Activated T-helper 17 cell treated with anti-CD3 and anti-CD28 coated beads, Interleukin-2, amount 50 U/mL, for 72 hours (primary cell): Measurements from ENCODE around the gene MUC7. TPM values are rescaled to one million over a fixed set of nuclear protein-coding genes. Genes with fewer than 3 reads are reported as not detected.

ENCODE experiments used
- ATAC-seq: fragments of 150-1000 bp; cut with Tn5 transposase; replicated peaks from 2 replicates; pipeline ENCODE4 v1.10.0; 2021; ENCODE audit warnings: mild to moderate bottlenecking, moderate library complexity
- H3K27ac Mint-ChIP-seq: one replicate; pipeline ENCODE4 v1.8.0; 2022; ENCODE audit warnings: mixed read lengths
- H3K27me3 Mint-ChIP-seq: one replicate; pipeline ENCODE4 v1.8.0; 2022; ENCODE audit warnings: mixed read lengths
- H3K36me3 Mint-ChIP-seq: one replicate; pipeline ENCODE4 v1.8.0; 2022; ENCODE audit warnings: low read depth, mild to moderate bottlenecking, mixed read lengths
- H3K4me1 Mint-ChIP-seq: one replicate; pipeline ENCODE4 v1.8.0; 2022; ENCODE audit warnings: mixed read lengths
- H3K4me3 Mint-ChIP-seq: one replicate; pipeline ENCODE4 v1.8.0; 2022; ENCODE audit warnings: mild to moderate bottlenecking, mixed read lengths
- H3K9me3 Mint-ChIP-seq: one replicate; pipeline ENCODE4 v1.8.0; 2022; ENCODE audit warnings: mixed read lengths
- total RNA-seq, 2 donors: library from RNA; stranded (reverse); gene quantifications; one replicate each; pipeline ENCODE4 v1.2.3, GENCODE V29; 2022

Gene MUC7
- total RNA-seq, 2 donors from 2014 or later = not detected

DNA sequence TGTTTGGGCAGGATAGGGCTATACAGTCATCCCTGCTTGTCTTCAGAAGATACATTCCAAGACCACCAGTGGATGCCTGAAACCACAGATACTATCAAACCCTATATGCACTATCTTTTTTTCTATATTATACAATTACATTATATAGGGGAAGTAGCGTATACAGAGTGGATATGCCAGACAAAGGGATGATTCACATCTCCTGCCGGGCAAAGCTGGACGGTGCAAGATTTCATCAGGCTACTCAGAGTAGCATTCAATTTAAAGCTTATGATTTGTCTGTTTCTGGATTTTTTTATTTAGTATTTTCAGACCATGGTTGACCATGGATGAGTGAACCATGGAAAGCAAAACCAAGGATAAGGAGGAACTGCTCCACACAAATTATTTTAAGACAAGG, 39.4 kb downstream of the MUC7 start:
- H3K27ac Mint-ChIP-seq = no peak overlapping the region

DNA sequence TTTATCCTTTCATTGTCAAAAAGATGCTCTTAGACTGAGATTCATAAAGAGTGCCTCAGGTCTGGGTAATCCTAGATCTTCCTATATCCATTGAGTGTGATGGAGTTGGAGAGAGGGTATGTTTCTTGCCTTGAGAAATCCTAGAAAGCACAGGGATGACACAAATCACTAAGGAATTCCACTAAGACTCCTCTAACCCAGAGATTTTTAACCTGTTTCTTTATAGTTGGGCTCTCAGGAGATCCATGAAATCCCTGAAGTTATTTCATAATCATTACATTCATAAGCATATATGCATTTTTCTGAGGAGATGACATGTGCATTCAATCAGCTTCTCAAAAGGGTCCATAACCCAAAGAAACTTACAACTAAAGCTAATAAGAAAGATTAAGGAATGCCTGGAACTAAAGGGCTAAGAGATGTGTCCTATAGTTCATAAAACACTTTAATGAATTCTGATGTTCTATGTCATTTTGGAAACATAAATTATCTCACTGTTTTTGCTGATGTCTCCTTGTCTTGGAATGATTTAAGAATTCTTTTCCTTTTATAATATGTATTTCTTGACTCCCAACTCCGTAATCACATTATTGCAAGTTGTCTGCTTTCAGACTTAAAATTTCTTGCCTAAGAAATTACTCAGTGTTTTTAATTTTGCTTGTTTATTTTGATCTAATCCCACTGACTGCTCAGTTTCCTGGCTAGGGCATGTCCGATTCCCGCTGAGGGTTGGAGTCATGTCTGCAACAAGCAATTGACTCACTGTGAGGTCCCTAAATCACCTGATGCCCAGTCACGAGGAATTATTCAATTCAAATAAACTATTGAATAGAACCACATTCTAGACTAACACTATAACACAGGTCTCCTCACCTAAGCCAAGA, 43.6 kb downstream of the MUC7 start:
- Mint-ChIP-seq H3K4me3 (no peak overlapping the region), H3K27me3 (peaks cover 20% of the 10 kb centered on the region), H3K4me1 (no peaks in the 10 kb centered on the region), H3K36me3 (no peaks in the 10 kb centered on the region), H3K9me3 (no peaks in the 10 kb centered on the region), H3K27ac (no peak overlapping the region)
- no peak for ATAC-seq

More for the DNA sequence above, 39.4 kb downstream of the MUC7 start:
- no peaks in the 10 kb centered on the region for H3K4me1 Mint-ChIP-seq
- H3K4me3 Mint-ChIP-seq = no peak overlapping the region
- H3K9me3 Mint-ChIP-seq = no peaks in the 10 kb centered on the region
- H3K36me3 Mint-ChIP-seq = no peaks in the 10 kb centered on the region
- H3K27me3 Mint-ChIP-seq = peaks cover 11% of the 10 kb centered on the region
- no peak for ATAC-seq

GRCh38 chr4:70518269-70518668, 46.3 kb downstream of the MUC7 start, which contains the start of gene AMTN:
AMTN (plus strand) TSS chr4:70518569; CDS start chr4:70518778, 209 bp downstream.
- peaks cover 17% of the 10 kb centered on the region for H3K27me3 Mint-ChIP-seq

DNA sequence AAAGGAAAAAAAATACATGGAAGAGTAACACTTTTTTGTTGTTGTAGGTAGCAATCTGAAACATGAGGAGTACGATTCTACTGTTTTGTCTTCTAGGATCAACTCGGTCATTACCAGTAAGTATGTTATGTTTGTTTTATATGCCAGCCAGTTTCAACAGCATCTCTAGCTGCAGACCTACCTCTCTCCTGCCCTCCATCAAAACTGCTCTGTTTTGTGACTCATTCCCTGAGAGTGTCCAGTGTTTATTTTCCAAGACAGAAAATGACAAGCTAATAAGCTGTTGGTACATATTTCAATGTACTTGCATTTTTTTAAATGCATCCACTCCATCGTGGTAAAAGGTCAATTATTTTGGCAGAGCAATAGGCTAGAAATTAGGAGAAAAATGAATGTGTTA, 46.7 kb downstream of the MUC7 start:
- H3K36me3 Mint-ChIP-seq = no peaks in the 10 kb centered on the region
- ATAC-seq = no peak
- H3K27me3 Mint-ChIP-seq = peaks cover 12% of the 10 kb centered on the region
- H3K4me1 Mint-ChIP-seq = no peaks in the 10 kb centered on the region
- H3K4me3 Mint-ChIP-seq = no peak overlapping the region
- no peaks in the 10 kb centered on the region for H3K9me3 Mint-ChIP-seq
- no peak overlapping the region for H3K27ac Mint-ChIP-seq

More at GRCh38 chr4:70518269-70518668, 46.3 kb downstream of the MUC7 start, which contains the start of gene AMTN:
- Mint-ChIP-seq H3K27ac (no peak within 1 kb of the TSS), H3K9me3 (no peaks in the 10 kb centered on the region), H3K4me3 (no peak within 1 kb of the TSS), H3K4me1 (no peaks in the 10 kb centered on the region), H3K36me3 (no peaks in the 10 kb centered on the region)
- ATAC-seq = no peak

- no peak overlapping the region for H3K27ac Mint-ChIP-seq
- no peaks in the 10 kb centered on the region for H3K36me3 Mint-ChIP-seq
- H3K27me3 Mint-ChIP-seq = peaks cover 11% of the 10 kb centered on the region
- no peak overlapping the region for H3K4me3 Mint-ChIP-seq
- no peak for ATAC-seq
- H3K4me1 Mint-ChIP-seq = no peaks in the 10 kb centered on the region
- no peaks in the 10 kb centered on the region for H3K9me3 Mint-ChIP-seq
Observed at GRCh38 chr4:70522626-70523025, 50.6 kb downstream of the MUC7 start.

GRCh38 chr4:70530997-70531396, 59.0 kb downstream of the MUC7 start:
- Mint-ChIP-seq H3K27ac (no peak overlapping the region), H3K9me3 (no peaks in the 10 kb centered on the region), H3K36me3 (no peaks in the 10 kb centered on the region), H3K27me3 (peaks cover 23% of the 10 kb centered on the region), H3K4me1 (no peaks in the 10 kb centered on the region), H3K4me3 (no peak overlapping the region)
- ATAC-seq = no peak

- Mint-ChIP-seq H3K9me3 (no peaks in the 10 kb centered on the region), H3K4me3 (no peak overlapping the region), H3K27ac (no peak overlapping the region), H3K27me3 (peaks cover 20% of the 10 kb centered on the region), H3K36me3 (no peaks in the 10 kb centered on the region), H3K4me1 (no peaks in the 10 kb centered on the region)
- ATAC-seq = no peak
Observed at GRCh38 chr4:70531981-70532380, 60.0 kb downstream of the MUC7 start.

Other genes with a start within 250 kb of the MUC7 start
- not detected for gene FDCSP, start 246.1 kb upstream of the MUC7 start, total RNA-seq
- not detected for gene CSN3, start 229.6 kb upstream of the MUC7 start, total RNA-seq
- not detected for gene CABS1, start 137.2 kb upstream of the MUC7 start, total RNA-seq
- not detected for gene SMR3A, start 111.4 kb upstream of the MUC7 start, total RNA-seq
- gene SMR3B, start 89.1 kb upstream of the MUC7 start, total RNA-seq = not detected
- gene OPRPN, start 74.3 kb upstream of the MUC7 start, total RNA-seq = not detected
- not detected for gene AMTN, start 46.4 kb downstream of the MUC7 start, total RNA-seq
- not detected for gene AMBN, start 120.1 kb downstream of the MUC7 start, total RNA-seq
- not detected for gene ENAM, start 156.5 kb downstream of the MUC7 start, total RNA-seq
- gene JCHAIN, start 194.3 kb downstream of the MUC7 start, total RNA-seq = not detected
- 10 to 100 TPM; 23.8 to 29.1 TPM for gene UTP3, start 216.3 kb downstream of the MUC7 start, total RNA-seq
- gene RUFY3, start 249.8 kb downstream of the MUC7 start, total RNA-seq = 10 to 100 TPM; 14.1 to 14.9 TPM